ENCODE data around the gene BICD1.
"Not testable (repeated sequence)": the region's sequence is repeated elsewhere in the genome, so short reads cannot be mapped to it uniquely, and the experiment has no call there.

Gene BICD1

GRCh38 chr12:32106517-32107358 lies at the start of gene BICD1:
BICD1 (plus strand) TSS chr12:32106847; CDS start chr12:32107332, 485 bp downstream.
- peak; percentile 59 for DNase-seq

- no peak for DNase-seq
Measured at GRCh38 chr12:32061033-32061432, 45.6 kb upstream of the BICD1 start.

- DNase-seq, result no peak
Measured at GRCh38 chr12:32062881-32063280, 43.8 kb upstream of the BICD1 start.

- no peak for DNase-seq
Measured at GRCh38 chr12:32063796-32064195, 42.9 kb upstream of the BICD1 start.

- no peak for DNase-seq
Measured at GRCh38 chr12:32066206-32066605, 40.4 kb upstream of the BICD1 start.

- no peak for DNase-seq
Measured at GRCh38 chr12:32069071-32069470, 37.6 kb upstream of the BICD1 start.

- DNase-seq, result no peak
Measured at GRCh38 chr12:32069731-32070130, 36.9 kb upstream of the BICD1 start.

- no peak for DNase-seq
Measured at GRCh38 chr12:32070370-32070769, 36.3 kb upstream of the BICD1 start.

- no peak for DNase-seq
Measured at GRCh38 chr12:32072102-32072501, 34.5 kb upstream of the BICD1 start.

GRCh38 chr12:32074432-32074831 lies 32.2 kb upstream of the BICD1 start:
- no peak for DNase-seq

- no peak for DNase-seq
Measured at GRCh38 chr12:32076941-32077340, 29.7 kb upstream of the BICD1 start.

GRCh38 chr12:32080435-32080834 lies 26.2 kb upstream of the BICD1 start:
- no peak for DNase-seq

- DNase-seq, result no peak
Measured at GRCh38 chr12:32083489-32083888, 23.2 kb upstream of the BICD1 start.

- DNase-seq, result no peak
Measured at GRCh38 chr12:32084017-32084688, 22.5 kb upstream of the BICD1 start.

GRCh38 chr12:32084753-32085152 lies 21.9 kb upstream of the BICD1 start:
- DNase-seq, result no peak

GRCh38 chr12:32087306-32087705 lies 19.3 kb upstream of the BICD1 start:
- DNase-seq, result no peak

GRCh38 chr12:32089156-32089555 lies 17.5 kb upstream of the BICD1 start:
- no peak for DNase-seq

- DNase-seq, result no peak
Measured at GRCh38 chr12:32089586-32089985, 17.1 kb upstream of the BICD1 start.

- no peak for DNase-seq
Measured at GRCh38 chr12:32091696-32092095, 15.0 kb upstream of the BICD1 start.

- DNase-seq, result no peak
Measured at GRCh38 chr12:32098112-32098511, 8.5 kb upstream of the BICD1 start.

GRCh38 chr12:32099275-32099674 lies 7.4 kb upstream of the BICD1 start:
- DNase-seq, result not testable (repeated sequence)

GRCh38 chr12:32100361-32100760 lies 6.3 kb upstream of the BICD1 start:
- DNase-seq, result no peak

- DNase-seq, result no peak
Measured at GRCh38 chr12:32100888-32101287, 5.8 kb upstream of the BICD1 start.

GRCh38 chr12:32102234-32102633 lies 4.4 kb upstream of the BICD1 start:
- no peak for DNase-seq
